GM12878 (cell line): ENCODE results near the gene ARHGEF11. TPM values are rescaled to one million over a fixed set of nuclear protein-coding genes. Genes with fewer than 3 reads are reported as not detected.

Source experiments
- ATAC-seq: fragments of 200-7000 bp; cut with Tn5 transposase; 3 replicates; pipeline ENCODE4 v1.9.1; 2020; ENCODE audit warnings: mild to moderate bottlenecking, moderate library complexity
- BruUV-seq: library from RNA; stranded (reverse); fragments of 400-500 nt; replicated peaks from 2 replicates; lab custom pipeline; 2021; lab: Mats Ljungman, UMichigan
- CTCF ChIA-PET: fragments of 300-600 bp; sonication (Branson Sonifier 250); formaldehyde crosslinking; extraction: SDS; loops from one replicate; lab custom pipeline; 2021; ENCODE audit warnings: inconsistent platforms; lab: Yijun Ruan, JAX
- POLR2A ChIA-PET: fragments of 350-600 bp; formaldehyde crosslinking; extraction: SDS; loops from one replicate; lab custom pipeline; 2021; ENCODE audit warnings: inconsistent platforms; lab: Charles Lee
- RAD21 ChIA-PET: fragments of 300-600 bp; sonication (Branson Sonifier 250); formaldehyde crosslinking; loops from one replicate; lab custom pipeline; 2023; ENCODE audit warnings: antibody characterized with exemption; ENCODE audit not compliant: unreplicated experiment; lab: Charles Lee
- SMC1A ChIA-PET: fragments of 300-600 bp; sonication (Branson Sonifier 250); formaldehyde crosslinking; loops from one replicate; lab custom pipeline; 2023; ENCODE audit not compliant: unreplicated experiment, uncharacterized antibody; lab: Charles Lee
- DNase-seq: peaks from one replicate; pipeline ENCODE4 v3.0.0-alpha.2; 2011; ENCODE audit warnings: low read depth, low spot score
- FAIRE-seq: peaks from 3 replicates; lab custom pipeline; 2011; peaks lifted over from hg19 to GRCh38; lab: Jason Lieb, UNC
- H2AFZ ChIP-seq: 2 replicates; pipeline ENCODE4 v1.6.0; 2011; ENCODE audit warnings: low read depth, low read length, control low read depth; ENCODE audit not compliant: control insufficient read depth
- H3K27ac ChIP-seq: 2 replicates; pipeline ENCODE4 v1.5.1; 2011; ENCODE audit warnings: control low read depth; ENCODE audit not compliant: control insufficient read depth, insufficient read depth
- H3K27me3 ChIP-seq, 2 experiments: replicated peaks in 1 of 2; 2 replicates each; pipeline versions ENCODE4 v1.6.0 to v1.6.1; 2011; ENCODE audit warnings: low read length in 1 of 2; ENCODE audit not compliant: control insufficient read depth in 2 of 2, insufficient read depth in 2 of 2
- H3K36me3 ChIP-seq, 2 experiments: 2 replicates each; pipeline ENCODE4 v1.5.1; 2011; ENCODE audit warnings: low read length in 1 of 2; ENCODE audit not compliant: control insufficient read depth in 2 of 2, insufficient read depth in 2 of 2
- H3K4me1 ChIP-seq: 2 replicates; pipeline ENCODE4 v1.6.1; 2011; ENCODE audit warnings: mild to moderate bottlenecking, low read length, moderate library complexity, mixed read lengths; ENCODE audit not compliant: control insufficient read depth, insufficient read depth
- H3K4me2 ChIP-seq: 2 replicates; pipeline ENCODE4 v1.6.0; 2011; ENCODE audit warnings: control low read depth; ENCODE audit not compliant: control insufficient read depth, insufficient read depth
- H3K4me3 ChIP-seq: fragments of 200-600 bp; sonication (generic); 2 replicates; pipeline ENCODE4 v1.5.1; 2016
- H3K79me2 ChIP-seq: 2 replicates; pipeline ENCODE4 v1.6.0; 2011; ENCODE audit warnings: low read length; ENCODE audit not compliant: control insufficient read depth, insufficient read depth
- H3K9ac ChIP-seq: 2 replicates; pipeline ENCODE4 v1.8.0; 2011; ENCODE audit warnings: low read length, control low read depth, mixed read lengths; ENCODE audit not compliant: control insufficient read depth, insufficient read depth
- H3K9me3 ChIP-seq: replicated peaks from 3 replicates; pipeline ENCODE4 v1.5.1; 2011; ENCODE audit warnings: mild to moderate bottlenecking, low read length; ENCODE audit not compliant: control insufficient read depth, insufficient read depth
- H4K20me1 ChIP-seq: 2 replicates; pipeline ENCODE4 v1.6.0; 2011; ENCODE audit not compliant: control insufficient read depth, insufficient read depth
- KLF5 ChIP-seq: fragments of 450-650 bp; IDR thresholded peaks from 2 replicates; pipeline ENCODE4 v1.6.1; 2014; ENCODE audit warnings: mild to moderate bottlenecking; ENCODE audit not compliant: partially characterized antibody
- RAD21 ChIP-seq: IDR thresholded peaks from 2 replicates; pipeline ENCODE4 v1.6.1; 2011; ENCODE audit warnings: mild to moderate bottlenecking, low read depth, low read length, moderate library complexity; ENCODE audit not compliant: insufficient read depth
- ZSCAN29 ChIP-seq: fragments of 450-650 bp; IDR thresholded peaks from 2 replicates; pipeline ENCODE4 v1.6.1; 2017; ENCODE audit warnings: mild to moderate bottlenecking, moderate library complexity
- WGBS: methylation state at CpG from one replicate; pipeline ENCODE4 v1.1.6; 2016; ENCODE audit warnings: low lambda C conversion rate; ENCODE audit not compliant: insufficient replicate concordance, insufficient coverage; ENCODE audit errors: missing lambda C conversion rate; 5-methylcytosine and 5-hydroxymethylcytosine counted together
- in situ Hi-C: fragments of 300-500 bp; cut with MboI; formaldehyde crosslinking; loops from 9 replicates; pipeline ENCODE4 v1.14.3; 2018; ENCODE audit warnings: mixed read lengths
- intact Hi-C: fragments of 100-400 bp; cut with micrococcal nuclease; formaldehyde crosslinking; loops from one replicate; pipeline ENCODE4 v1.14.2; 2022; ENCODE audit not compliant: unreplicated experiment
- polyA plus RNA-seq, 11 experiments: library from polyadenylated mRNA; depleted of rRNA in 4 of 11; unstranded in 6 of 11; stranded (reverse) in 5 of 11; fragments of >200 nt; fragmentation: Nextera tagmentation in 4 of 11; fragmentation: Illumina TruSeq in 1 of 11; extraction: Ambion mirVana in 4 of 11; extraction: Trizol in 1 of 11; gene quantifications; 1 replicate in 1 of 11; 2 replicates in 10 of 11; pipeline versions ENCODE4 v1.2.1 to v1.2.3, GENCODE V29; 2011 to 2016; ENCODE audit warnings: inconsistent platforms in 2 of 11, missing spikeins in 2 of 11, low read depth in 1 of 11
- total RNA-seq, 4 experiments: library from RNA; depleted of rRNA in 3 of 4; stranded (reverse); fragments of >200 nt in 3 of 4; fragmentation: Illumina TruSeq in 1 of 4; extraction: Trizol in 1 of 4; gene quantifications; 2 replicates each; pipeline versions ENCODE4 v1.2.1 to v1.2.3, GENCODE V29; 2013 to 2021
- TF ChIP-seq, protein P1 (sequence below), 3 experiments: IDR thresholded peaks in 2 of 3; conservative IDR thresholded peaks in 1 of 3; 2 replicates each; pipeline ENCODE4 v1.5.1; 2011; ENCODE audit warnings: low read depth in 3 of 3, low read length in 3 of 3, mild to moderate bottlenecking in 3 of 3, control low read depth in 2 of 3, moderate library complexity in 2 of 3, inconsistent platforms in 1 of 3, mixed read lengths in 1 of 3; ENCODE audit not compliant: control insufficient read depth in 2 of 3, insufficient read depth in 1 of 3; ENCODE audit errors: extremely low read depth in 1 of 3

ARHGEF11 gene
- total and polyA plus RNA-seq, 10 of the 15 experiments (the other 5 are each of a cell fraction or from before 2014, with no cell fraction given), result 0.05 to 12.7 (median 1.8) TPM

DNA sequence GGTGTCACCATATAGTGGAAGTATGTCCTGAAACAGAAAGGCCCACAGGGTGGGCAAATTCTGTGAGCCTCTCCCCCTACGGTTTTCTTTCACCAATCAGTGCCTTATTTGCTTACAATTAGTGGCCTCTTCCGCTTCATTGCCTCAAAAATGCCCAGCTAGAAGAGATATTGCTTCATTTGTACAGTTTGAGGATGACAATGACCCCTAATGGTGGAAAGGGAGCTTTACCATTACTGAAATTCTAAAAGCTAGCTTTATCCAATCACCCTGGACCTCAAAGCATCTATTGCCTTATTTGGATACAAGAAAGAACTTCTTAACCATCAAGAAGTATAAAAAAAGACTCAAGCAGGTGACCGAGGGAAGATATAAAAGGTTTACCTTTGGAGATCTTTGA, 75.5 kb downstream of the ARHGEF11 start:
- Histone ChIP-seq H3K27ac (no peak overlapping the region), H3K4me3 (no peak overlapping the region), H3K4me1 (no peaks in the 10 kb centered on the region), H3K27me3 (no peaks in the 10 kb centered on the region), H2AFZ (no peak overlapping the region), H3K4me2 (no peak overlapping the region), H3K36me3 (peaks cover 0 to 3% of the 10 kb centered on the region in 2 experiments; a peak in 3 of 4 replicates), H3K9ac (no peak overlapping the region), H3K9me3 (no peaks in the 10 kb centered on the region), H4K20me1 (no peaks in the 10 kb centered on the region), H3K79me2 (no peaks in the 10 kb centered on the region)
- CTCF ChIA-PET, result interaction anchor here (1.0 to 2.2 kb wide), 7 partner anchors 10 to 280 kb away, joined by 3 to 14 read pairs (median 4); no protein-coding TSS in a partner anchor
- SMC1A ChIA-PET, result interaction anchor here (0.7 to 1.8 kb wide), 5 partner anchors 58 to 104 kb away, joined by 3 to 7 read pairs (median 5); no protein-coding TSS in a partner anchor
- intact Hi-C loops (loop anchor here (5.0 kb wide), 1 partner anchor 102 kb away; no protein-coding TSS in a partner anchor), in situ Hi-C loops (no loop called here)
- BruUV-seq, result no TSS peak
- RAD21 ChIA-PET, result interaction anchor here (2.0 kb wide), 1 partner anchor 105 kb away, joined by 7 read pairs; no protein-coding TSS in a partner anchor
- TF ChIP-seq ZSCAN29 (no peak), RAD21 (0 out of 2 replicates have a peak, but pooled peaks have one; percentile 18), KLF5 (no peak)
- TF ChIP-seq, protein P1, sequence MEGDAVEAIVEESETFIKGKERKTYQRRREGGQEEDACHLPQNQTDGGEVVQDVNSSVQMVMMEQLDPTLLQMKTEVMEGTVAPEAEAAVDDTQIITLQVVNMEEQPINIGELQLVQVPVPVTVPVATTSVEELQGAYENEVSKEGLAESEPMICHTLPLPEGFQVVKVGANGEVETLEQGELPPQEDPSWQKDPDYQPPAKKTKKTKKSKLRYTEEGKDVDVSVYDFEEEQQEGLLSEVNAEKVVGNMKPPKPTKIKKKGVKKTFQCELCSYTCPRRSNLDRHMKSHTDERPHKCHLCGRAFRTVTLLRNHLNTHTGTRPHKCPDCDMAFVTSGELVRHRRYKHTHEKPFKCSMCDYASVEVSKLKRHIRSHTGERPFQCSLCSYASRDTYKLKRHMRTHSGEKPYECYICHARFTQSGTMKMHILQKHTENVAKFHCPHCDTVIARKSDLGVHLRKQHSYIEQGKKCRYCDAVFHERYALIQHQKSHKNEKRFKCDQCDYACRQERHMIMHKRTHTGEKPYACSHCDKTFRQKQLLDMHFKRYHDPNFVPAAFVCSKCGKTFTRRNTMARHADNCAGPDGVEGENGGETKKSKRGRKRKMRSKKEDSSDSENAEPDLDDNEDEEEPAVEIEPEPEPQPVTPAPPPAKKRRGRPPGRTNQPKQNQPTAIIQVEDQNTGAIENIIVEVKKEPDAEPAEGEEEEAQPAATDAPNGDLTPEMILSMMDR (IDR thresholded peaks at IDR 0.05 in 2 of 3, conservative IDR thresholded peaks at IDR 0.05 in 1 of 3; ENCODE audit: control insufficient read depth in 2 of 3, extremely low read depth in 1 of 3, insufficient read depth in 1 of 3, low read depth in 3 of 3, low read length in 3 of 3), result peak in 2 of 3 experiments; percentile 27 to 29; a peak in 3 of 6 replicates
- 22% methylated on average over 3 of the region's 3 CpGs for WGBS
- peak; percentile 36; the same call in 1 of the 3 replicates for ATAC-seq
- POLR2A ChIA-PET, result no interaction called here
- DNase-seq, result no peak
- no peak for FAIRE-seq
